CD14-positive monocyte (primary cell): ENCODE measurements around the gene LBX2. TPM values are rescaled to one million over a fixed set of nuclear protein-coding genes. Genes with fewer than 3 reads are reported as not detected.

ENCODE experiments used
- DNase-seq, 3 donors: peaks; one replicate each; pipeline ENCODE4 v3.0.0-alpha.2; 2011 to 2022
- H2AFZ ChIP-seq: 2 replicates; pipeline ENCODE4 v1.6.0; 2012; ENCODE audit warnings: mild to moderate bottlenecking, low read depth, low read length, inconsistent platforms; ENCODE audit not compliant: insufficient read depth, poor library complexity, severe bottlenecking
- H3K27ac ChIP-seq, 2 donors: 1 replicate in 1 of 2; 2 replicates in 1 of 2; pipeline ENCODE4 v1.5.1; 2012 to 2013; ENCODE audit warnings: low read length in 2 of 2, control low read depth in 1 of 2, inconsistent platforms in 1 of 2, low read depth in 1 of 2, mild to moderate bottlenecking in 1 of 2
- H3K27me3 ChIP-seq, 2 donors: one replicate each; pipeline versions ENCODE4 v1.6.0 to v1.6.1; 2011 to 2013; ENCODE audit warnings: low read length in 2 of 2; ENCODE audit not compliant: control insufficient read depth in 2 of 2, insufficient read depth in 2 of 2
- H3K36me3 ChIP-seq, 2 donors: replicated peaks in 1 of 2; 1 replicate in 1 of 2; 2 replicates in 1 of 2; pipeline versions ENCODE4 v1.5.1 to v1.6.1; 2012 to 2013; ENCODE audit warnings: low read length in 2 of 2, control low read depth in 1 of 2, inconsistent platforms in 1 of 2, mild to moderate bottlenecking in 1 of 2; ENCODE audit not compliant: insufficient read depth in 2 of 2, control insufficient read depth in 1 of 2
- H3K4me1 ChIP-seq, 2 donors: 1 replicate in 1 of 2; 2 replicates in 1 of 2; pipeline versions ENCODE4 v1.5.1 to v1.6.1; 2012 to 2013; ENCODE audit warnings: low read length in 2 of 2, control low read depth in 1 of 2, inconsistent platforms in 1 of 2, mild to moderate bottlenecking in 1 of 2, moderate library complexity in 1 of 2; ENCODE audit not compliant: insufficient read depth in 2 of 2, control insufficient read depth in 1 of 2
- H3K4me2 ChIP-seq: replicated peaks from 2 replicates; pipeline ENCODE3; 2012; ENCODE audit warnings: low read length, moderate library complexity, mild to moderate bottlenecking; ENCODE audit not compliant: poor library complexity, severe bottlenecking; ENCODE audit errors: extremely low read depth
- H3K4me3 ChIP-seq, 3 experiments: fragments of 200-600 bp in 1 of 3; sonication (generic) in 1 of 3; replicated peaks in 1 of 3; 1 replicate in 2 of 3; 2 replicates in 1 of 3; pipeline ENCODE4 v1.5.1; 2011 to 2013; ENCODE audit warnings: low read length in 3 of 3, mild to moderate bottlenecking in 3 of 3, control low read depth in 2 of 3, low read depth in 2 of 3, inconsistent platforms in 1 of 3, moderate library complexity in 1 of 3
- H3K79me2 ChIP-seq: 2 replicates; pipeline ENCODE4 v1.6.0; 2012; ENCODE audit warnings: mild to moderate bottlenecking, control low read depth, inconsistent platforms, low read length, moderate library complexity; ENCODE audit not compliant: insufficient read depth
- H3K9ac ChIP-seq: 2 replicates; pipeline ENCODE4 v1.6.0; 2017; ENCODE audit warnings: low read length, mild to moderate bottlenecking; ENCODE audit not compliant: insufficient read depth, poor library complexity, severe bottlenecking
- H3K9me3 ChIP-seq, 2 donors: replicated peaks in 1 of 2; 1 replicate in 1 of 2; 2 replicates in 1 of 2; pipeline versions ENCODE4 v1.5.1 to v1.6.1; 2012 to 2013; ENCODE audit warnings: low read length in 2 of 2, control low read depth in 1 of 2; ENCODE audit not compliant: control insufficient read depth in 1 of 2, insufficient read depth in 1 of 2
- H4K20me1 ChIP-seq: 2 replicates; pipeline ENCODE4 v1.6.0; 2012; ENCODE audit warnings: mild to moderate bottlenecking, low read length, control low read depth, moderate library complexity; ENCODE audit not compliant: insufficient read depth
- H3K27ac Mint-ChIP-seq, 7 donors: one replicate each; pipeline ENCODE4 v1.8.0; 2020; ENCODE audit warnings: mild to moderate bottlenecking in 7 of 7, mixed read lengths in 7 of 7, moderate library complexity in 6 of 7, inconsistent platforms in 2 of 7
- H3K27me3 Mint-ChIP-seq, 3 donors: one replicate each; pipeline ENCODE4 v1.8.0; 2021 to 2022; ENCODE audit warnings: low read depth in 3 of 3, mild to moderate bottlenecking in 3 of 3, mixed read lengths in 3 of 3, moderate library complexity in 3 of 3, inconsistent platforms in 1 of 3
- H3K36me3 Mint-ChIP-seq, 2 donors: one replicate each; pipeline ENCODE4 v1.8.0; 2020; ENCODE audit warnings: mixed read lengths in 2 of 2, inconsistent platforms in 1 of 2, mild to moderate bottlenecking in 1 of 2
- H3K4me1 Mint-ChIP-seq: one replicate; pipeline ENCODE4 v1.8.0; 2020; ENCODE audit warnings: mild to moderate bottlenecking, mixed read lengths
- H3K4me3 Mint-ChIP-seq, 2 donors: one replicate each; pipeline ENCODE4 v1.8.0; 2020; ENCODE audit warnings: mild to moderate bottlenecking in 2 of 2, mixed read lengths in 2 of 2, moderate library complexity in 1 of 2
- H3K9me3 Mint-ChIP-seq, 7 donors: one replicate each; pipeline ENCODE4 v1.8.0; 2020 to 2022; ENCODE audit warnings: mixed read lengths in 7 of 7, mild to moderate bottlenecking in 6 of 7, moderate library complexity in 6 of 7, inconsistent platforms in 2 of 7
- WGBS: methylation state at CpG from one replicate; pipeline ENCODE4 v1.1.5; 2013; ENCODE audit warnings: missing lambda C conversion rate; ENCODE audit not compliant: insufficient coverage; 5-methylcytosine and 5-hydroxymethylcytosine counted together
- intact Hi-C, 2 donors: fragments of 100-400 bp; cut with micrococcal nuclease; formaldehyde crosslinking; loops; one replicate each; pipeline versions ENCODE4 v1.15.0 to v1.15.1; 2023
- polyA plus RNA-seq, 3 donors: library from polyadenylated mRNA; depleted of rRNA in 1 of 3; unstranded in 2 of 3; stranded (reverse) in 1 of 3; fragments of 300-500 nt in 2 of 3; fragments of >200 nt in 1 of 3; fragmentation: Illumina TruSeq in 2 of 3; gene quantifications; 1 replicate in 2 of 3; 2 replicates in 1 of 3; pipeline ENCODE4 v1.2.3, GENCODE V29; 2012 to 2021
- TF ChIP-seq, protein P1 (sequence below): fragments of 200-600 bp; IDR thresholded peaks from one replicate; pipeline ENCODE4 v1.8.0; 2022; ENCODE audit warnings: antibody characterized with exemption, mild to moderate bottlenecking

The LBX2 gene
- polyA plus RNA-seq, 3 donors, result 0.46 to 0.76 TPM; not detected in 1

DNA sequence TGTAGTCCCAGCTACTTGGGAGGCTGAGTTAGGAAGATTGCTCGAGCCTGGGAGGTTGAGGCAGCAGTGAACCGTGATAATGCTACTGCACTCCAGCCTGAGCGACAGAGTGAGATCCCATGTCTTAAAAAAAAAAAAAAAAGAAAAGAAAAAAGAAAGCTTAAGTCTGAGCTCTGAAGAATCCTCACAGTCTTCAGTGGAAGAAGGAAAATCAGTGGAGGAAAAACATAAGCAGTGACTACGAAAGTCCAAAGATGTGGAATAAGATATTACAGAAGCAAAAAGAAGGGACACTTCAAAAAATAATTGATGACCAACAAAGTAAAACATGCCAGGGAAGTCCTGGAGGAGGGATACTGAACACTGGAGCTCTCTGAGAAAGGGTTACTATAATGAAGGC, 10.9 kb upstream of the LBX2 start:
- no peak overlapping the region for H3K27ac Mint-ChIP-seq
- Histone ChIP-seq H3K9me3 (peaks cover 0 to 8% of the 10 kb centered on the region in 2 donors), H3K4me2 (no peak overlapping the region), H2AFZ (no peak overlapping the region), H3K4me3 (no peak overlapping the region), H4K20me1 (no peaks in the 10 kb centered on the region), H3K4me1 (peaks cover 39 to 46% of the 10 kb centered on the region in 2 donors), H3K9ac (no peak overlapping the region), H3K27ac (no peak overlapping the region), H3K79me2 (peaks cover 17% of the 10 kb centered on the region), H3K27me3 (peaks cover 49 to 74% of the 10 kb centered on the region in 2 donors), H3K36me3 (no peaks in the 10 kb centered on the region)
- peak overlapping the region in 1 of 2 donors; percentile 87 for H3K4me3 Mint-ChIP-seq
- intact Hi-C loops, result no loop called here
- H3K36me3 Mint-ChIP-seq, result peaks cover 15 to 26% of the 10 kb centered on the region in 2 donors
- peaks cover 56 to 74% (median 64%) of the 10 kb centered on the region in 3 donors for H3K27me3 Mint-ChIP-seq
- H3K9me3 Mint-ChIP-seq, result peaks cover 0 to 22% (median 14%) of the 10 kb centered on the region in 7 donors
- peaks cover 45% of the 10 kb centered on the region for H3K4me1 Mint-ChIP-seq
- 73% methylated on average over 2 of the region's 4 CpGs for WGBS
- no peak for DNase-seq
- TF ChIP-seq, protein P1, sequence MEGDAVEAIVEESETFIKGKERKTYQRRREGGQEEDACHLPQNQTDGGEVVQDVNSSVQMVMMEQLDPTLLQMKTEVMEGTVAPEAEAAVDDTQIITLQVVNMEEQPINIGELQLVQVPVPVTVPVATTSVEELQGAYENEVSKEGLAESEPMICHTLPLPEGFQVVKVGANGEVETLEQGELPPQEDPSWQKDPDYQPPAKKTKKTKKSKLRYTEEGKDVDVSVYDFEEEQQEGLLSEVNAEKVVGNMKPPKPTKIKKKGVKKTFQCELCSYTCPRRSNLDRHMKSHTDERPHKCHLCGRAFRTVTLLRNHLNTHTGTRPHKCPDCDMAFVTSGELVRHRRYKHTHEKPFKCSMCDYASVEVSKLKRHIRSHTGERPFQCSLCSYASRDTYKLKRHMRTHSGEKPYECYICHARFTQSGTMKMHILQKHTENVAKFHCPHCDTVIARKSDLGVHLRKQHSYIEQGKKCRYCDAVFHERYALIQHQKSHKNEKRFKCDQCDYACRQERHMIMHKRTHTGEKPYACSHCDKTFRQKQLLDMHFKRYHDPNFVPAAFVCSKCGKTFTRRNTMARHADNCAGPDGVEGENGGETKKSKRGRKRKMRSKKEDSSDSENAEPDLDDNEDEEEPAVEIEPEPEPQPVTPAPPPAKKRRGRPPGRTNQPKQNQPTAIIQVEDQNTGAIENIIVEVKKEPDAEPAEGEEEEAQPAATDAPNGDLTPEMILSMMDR, result no peak

DNA sequence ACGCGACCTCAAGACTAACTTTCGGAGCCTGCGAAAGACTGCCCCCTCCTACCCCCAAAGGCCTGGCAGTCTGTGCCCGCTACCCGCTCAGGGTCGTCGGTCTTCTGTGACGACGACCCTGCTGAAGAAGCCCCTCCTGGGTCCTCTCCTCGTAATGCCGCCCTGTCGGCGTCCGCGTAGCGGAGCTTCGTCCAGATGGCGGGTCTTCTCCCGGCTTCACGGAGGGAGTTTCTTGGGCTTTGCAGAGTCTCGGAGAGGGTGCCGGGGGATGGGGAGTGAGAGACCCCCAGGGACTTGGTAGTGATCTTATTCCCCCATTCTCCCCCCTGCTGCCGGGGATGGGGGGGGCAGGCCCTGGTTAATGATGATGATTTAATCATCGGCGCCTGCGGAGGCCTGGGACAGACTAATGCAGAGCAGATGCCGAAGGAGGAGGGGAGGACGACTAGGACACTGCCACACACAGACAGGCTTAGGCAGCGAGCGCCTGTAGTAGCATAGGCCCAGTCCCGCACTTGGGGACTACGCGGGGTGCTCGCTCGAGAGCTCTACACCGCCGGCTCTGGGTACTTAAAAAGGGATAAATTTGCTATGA, 8.6 kb upstream of the LBX2 start:
- Histone ChIP-seq H3K9ac (peak overlapping the region; percentile 88), H3K9me3 (peaks cover 0 to 4% of the 10 kb centered on the region in 2 donors), H3K4me1 (peaks cover 47 to 52% of the 10 kb centered on the region in 2 donors), H3K27ac (peak overlapping the region; percentile 95 to 98), H3K4me3 (peak overlapping the region; percentile 61 to 88 (median 79)), H3K4me2 (peak overlapping the region; percentile 96), H3K27me3 (peaks cover 30 to 51% of the 10 kb centered on the region in 2 donors), H4K20me1 (no peaks in the 10 kb centered on the region), H3K79me2 (peaks cover 28% of the 10 kb centered on the region), H2AFZ (peak overlapping the region; percentile 99), H3K36me3 (no peaks in the 10 kb centered on the region)
- peak in 1 of 3 donors; percentile 19 for DNase-seq
- TF ChIP-seq, protein P1, result no peak
- peaks cover 27 to 36% of the 10 kb centered on the region in 2 donors for H3K36me3 Mint-ChIP-seq
- intact Hi-C loops, result loop anchor here in 1 of 2 donors (1.0 kb wide), 1 partner anchor 21 kb away; the partner anchor contains the start of genes AUP1 and HTRA2
- H3K27ac Mint-ChIP-seq, result peak overlapping the region; percentile 98 to 100 (median 100)
- H3K4me1 Mint-ChIP-seq, result peaks cover 54% of the 10 kb centered on the region
- H3K4me3 Mint-ChIP-seq, result peak overlapping the region; percentile 96 to 100
- WGBS, result 14% methylated on average over 19 of the region's 38 CpGs
- H3K9me3 Mint-ChIP-seq, result peaks cover 0 to 16% (median 11%) of the 10 kb centered on the region in 7 donors
- peaks cover 43 to 58% (median 48%) of the 10 kb centered on the region in 3 donors for H3K27me3 Mint-ChIP-seq
